Coronary artery (tissue), 2 donors: ENCODE measurements around the gene CGNL1.

Experiments used
- DNase-seq: peaks from one replicate; pipeline ENCODE4 v3.0.0-alpha.2; 2017; ENCODE audit warnings: low spot score
- H3K27ac ChIP-seq, 2 donors: fragments of 200-600 bp; sonication (generic); one replicate each; pipeline ENCODE4 v1.5.1; 2016 to 2019
- H3K4me3 ChIP-seq: fragments of 200-600 bp; sonication (generic); 2 replicates; pipeline ENCODE4 v1.5.1; 2016; ENCODE audit warnings: mild to moderate bottlenecking, moderate library complexity
- CTCF ChIP-seq: fragments of 200-600 bp; sonication (generic); IDR thresholded peaks from one replicate; pipeline ENCODE4 v1.5.1; 2019; ENCODE audit warnings: antibody characterized with exemption

CGNL1 gene

GRCh38 chr15:57391537-57391936, 15.2 kb downstream of the CGNL1 start:
- Histone ChIP-seq H3K4me3 (no peak overlapping the region), H3K27ac (no peak overlapping the region)
- no peak for DNase-seq
- no peak for TF ChIP-seq CTCF

GRCh38 chr15:57393061-57393460, 16.8 kb downstream of the CGNL1 start:
- Histone ChIP-seq H3K27ac (no peak overlapping the region), H3K4me3 (no peak overlapping the region)
- no peak for TF ChIP-seq CTCF
- DNase-seq = no peak

- Histone ChIP-seq H3K27ac (no peak overlapping the region), H3K4me3 (no peak overlapping the region)
- DNase-seq = no peak
- no peak for TF ChIP-seq CTCF
Measured at GRCh38 chr15:57395292-57395691, 19.0 kb downstream of the CGNL1 start.

GRCh38 chr15:57398336-57398735, 22.0 kb downstream of the CGNL1 start:
- H3K4me3 ChIP-seq = no peak overlapping the region
- no peak for TF ChIP-seq CTCF
- H3K27ac ChIP-seq = no peak overlapping the region
- no peak for DNase-seq

GRCh38 chr15:57401546-57401945, 25.2 kb downstream of the CGNL1 start:
- no peak for DNase-seq
- Histone ChIP-seq H3K27ac (no peak overlapping the region), H3K4me3 (no peak overlapping the region)
- no peak for TF ChIP-seq CTCF

GRCh38 chr15:57403017-57403416, 26.7 kb downstream of the CGNL1 start:
- no peak for TF ChIP-seq CTCF
- Histone ChIP-seq H3K27ac (peak overlapping the region in 1 of 2 donors; percentile 39), H3K4me3 (no peak overlapping the region)
- DNase-seq = no peak

GRCh38 chr15:57403566-57404325, 27.4 kb downstream of the CGNL1 start:
- Histone ChIP-seq H3K27ac (peak overlapping the region in 1 of 2 donors; percentile 39), H3K4me3 (no peak overlapping the region)
- no peak for TF ChIP-seq CTCF
- no peak for DNase-seq
